Suprapubic skin (tissue), 4 donors: Measurements from ENCODE around the gene PTPRN2.

Experiments
- EP300 ChIP-seq: sonication (generic); formaldehyde crosslinking; IDR thresholded peaks from one replicate; pipeline ENCODE4 v1.6.1; 2017; ENCODE audit warnings: antibody characterized with exemption
- POLR2A ChIP-seq, 2 donors: fragments of 450-650 bp; IDR thresholded peaks; one replicate each; pipeline ENCODE4 v1.6.1; 2017; ENCODE audit warnings: antibody characterized with exemption in 2 of 2, mild to moderate bottlenecking in 2 of 2, moderate library complexity in 2 of 2
- POLR2AphosphoS5 ChIP-seq, 3 donors: sonication (generic); formaldehyde crosslinking; IDR thresholded peaks; one replicate each; pipeline ENCODE4 v1.6.1; 2017; ENCODE audit warnings: antibody characterized with exemption in 3 of 3
- TF ChIP-seq, protein P1 (sequence below), 2 donors: fragments of 200-600 bp in 1 of 2; fragments of 450-650 bp in 1 of 2; sonication (generic) in 1 of 2; IDR thresholded peaks; one replicate each; pipeline ENCODE4 v1.5.1; 2016 to 2019; ENCODE audit warnings: antibody characterized with exemption in 2 of 2, mild to moderate bottlenecking in 1 of 2, moderate library complexity in 1 of 2

DNA sequence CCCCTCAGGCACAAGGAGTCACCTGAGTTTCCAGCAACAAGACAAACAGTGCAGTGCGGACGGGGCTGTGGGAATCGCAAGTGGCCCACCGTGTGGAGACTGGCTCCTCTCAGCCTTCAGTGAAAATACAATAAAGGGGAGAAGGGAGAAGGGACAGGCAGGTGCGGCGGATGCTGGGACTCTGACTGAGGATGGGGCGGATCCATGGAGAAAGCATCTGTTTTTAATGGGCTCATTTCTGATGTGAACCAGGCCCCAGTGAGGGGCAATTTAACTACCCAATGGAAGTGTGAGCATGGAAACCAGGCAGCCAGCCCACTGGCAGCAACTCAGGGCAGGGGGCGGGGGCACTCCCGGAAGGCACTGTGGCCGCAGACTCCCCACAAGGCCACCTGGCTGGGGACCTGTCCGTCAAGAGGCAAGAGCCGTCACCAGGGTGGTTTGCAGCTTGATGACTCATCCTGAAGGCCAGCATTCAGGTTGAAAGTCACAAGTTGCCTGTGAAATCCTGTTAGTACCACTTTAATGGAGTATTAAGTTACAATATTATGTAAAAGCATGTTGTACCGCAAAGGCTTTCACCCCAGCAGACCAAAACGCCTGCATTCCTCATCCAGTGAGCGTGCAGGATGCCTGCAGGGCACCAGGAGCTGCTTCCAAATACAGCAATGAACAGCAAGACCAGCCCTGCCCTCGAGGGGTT is 476.4 kb downstream of the PTPRN2 start:
- TF ChIP-seq, protein P1, sequence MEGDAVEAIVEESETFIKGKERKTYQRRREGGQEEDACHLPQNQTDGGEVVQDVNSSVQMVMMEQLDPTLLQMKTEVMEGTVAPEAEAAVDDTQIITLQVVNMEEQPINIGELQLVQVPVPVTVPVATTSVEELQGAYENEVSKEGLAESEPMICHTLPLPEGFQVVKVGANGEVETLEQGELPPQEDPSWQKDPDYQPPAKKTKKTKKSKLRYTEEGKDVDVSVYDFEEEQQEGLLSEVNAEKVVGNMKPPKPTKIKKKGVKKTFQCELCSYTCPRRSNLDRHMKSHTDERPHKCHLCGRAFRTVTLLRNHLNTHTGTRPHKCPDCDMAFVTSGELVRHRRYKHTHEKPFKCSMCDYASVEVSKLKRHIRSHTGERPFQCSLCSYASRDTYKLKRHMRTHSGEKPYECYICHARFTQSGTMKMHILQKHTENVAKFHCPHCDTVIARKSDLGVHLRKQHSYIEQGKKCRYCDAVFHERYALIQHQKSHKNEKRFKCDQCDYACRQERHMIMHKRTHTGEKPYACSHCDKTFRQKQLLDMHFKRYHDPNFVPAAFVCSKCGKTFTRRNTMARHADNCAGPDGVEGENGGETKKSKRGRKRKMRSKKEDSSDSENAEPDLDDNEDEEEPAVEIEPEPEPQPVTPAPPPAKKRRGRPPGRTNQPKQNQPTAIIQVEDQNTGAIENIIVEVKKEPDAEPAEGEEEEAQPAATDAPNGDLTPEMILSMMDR (IDR thresholded peaks at IDR 0.05), result no peak
- no peak for TF ChIP-seq POLR2A (IDR thresholded peaks at IDR 0.05)
- no peak for TF ChIP-seq POLR2AphosphoS5 (IDR thresholded peaks at IDR 0.05)
- no peak for TF ChIP-seq EP300
